Renal cortical epithelial cell (primary cell): ENCODE results near the gene GCK. TPM values are rescaled to one million over a fixed set of nuclear protein-coding genes. Genes with fewer than 3 reads are reported as not detected.
"Not testable (repeated sequence)": the region's sequence is repeated elsewhere in the genome, so short reads cannot be mapped to it uniquely, and the experiment has no call there.

ENCODE experiments used
- DNase-seq: peaks from one replicate; pipeline ENCODE4 v3.0.0-alpha.2; 2011; ENCODE audit warnings: low read depth
- total RNA-seq: library from RNA; depleted of rRNA; stranded (reverse); fragments of >200 nt; gene quantifications from 2 replicates; pipeline ENCODE4 v1.2.3, GENCODE V29; 2014

The GCK gene
- total RNA-seq, 1 donor from 2014 or later: 0.10 TPM

DNA sequence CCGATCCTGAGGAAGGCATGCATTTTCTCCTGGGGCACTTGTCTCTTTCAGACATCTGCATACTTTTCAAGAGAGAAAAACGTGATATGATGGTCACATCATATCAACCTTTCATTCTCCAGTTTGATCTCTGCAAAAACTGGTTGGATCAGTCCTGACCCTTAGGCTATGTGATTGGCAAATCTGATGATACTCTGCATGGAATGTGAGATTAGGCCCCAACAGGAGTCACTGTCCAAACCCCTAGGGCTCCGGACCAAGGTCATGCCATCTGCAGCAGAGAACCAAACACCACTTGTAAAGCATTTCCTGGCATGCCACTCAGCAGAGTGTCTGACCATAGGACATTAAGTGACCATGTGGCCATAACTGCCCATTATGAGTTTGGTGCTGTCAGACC lies 8.6 kb downstream of the GCK start:
- DNase-seq: no peak

DNA sequence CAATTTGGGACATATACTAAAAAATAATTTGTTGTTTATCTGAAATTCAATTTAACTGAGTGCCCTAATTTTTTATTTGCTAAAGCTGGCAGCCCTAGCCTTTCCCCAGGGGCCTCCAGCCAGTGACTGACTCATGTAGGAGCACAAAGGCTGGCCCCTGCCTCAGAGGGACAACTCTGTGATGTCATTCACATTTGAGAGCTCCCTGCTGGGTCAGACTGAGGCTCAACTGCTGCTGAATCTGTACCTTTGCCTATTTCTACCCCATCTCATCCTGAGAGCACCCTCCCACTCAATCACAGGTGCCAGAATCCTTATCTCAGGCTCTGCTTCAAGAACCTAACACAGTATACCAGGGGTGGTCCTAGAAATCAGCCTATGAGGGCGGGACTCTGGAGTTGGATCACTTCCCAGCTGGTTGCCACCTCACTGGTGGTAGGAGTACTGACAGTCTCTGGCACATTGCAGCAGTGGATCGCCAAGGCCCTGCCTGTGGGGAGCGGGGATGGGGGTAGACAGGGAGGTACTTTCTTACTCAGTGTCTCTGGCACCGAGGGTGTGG lies 11.6 kb downstream of the GCK start:
- DNase-seq: peak; percentile 57

DNA sequence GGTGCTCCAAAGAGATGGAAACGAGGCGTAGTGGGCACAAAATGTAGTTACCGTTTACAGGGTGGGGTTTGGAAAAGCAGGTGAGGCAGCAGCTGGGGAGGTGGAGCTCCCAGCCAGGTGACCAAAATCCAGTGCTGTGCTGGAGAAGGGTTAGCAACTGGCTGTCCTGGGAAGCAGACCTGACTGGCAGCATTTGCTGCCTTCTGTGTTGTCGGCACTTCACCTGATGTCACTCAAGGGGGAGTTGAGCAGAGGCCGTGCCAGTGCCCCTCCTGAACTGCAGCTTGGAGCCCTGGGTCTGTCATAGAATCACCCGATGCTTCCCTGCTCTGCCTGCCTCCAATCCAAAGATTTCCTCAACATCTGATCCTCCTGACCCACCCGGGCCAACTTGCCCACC lies 12.8 kb downstream of the GCK start:
- no peak for DNase-seq

DNA sequence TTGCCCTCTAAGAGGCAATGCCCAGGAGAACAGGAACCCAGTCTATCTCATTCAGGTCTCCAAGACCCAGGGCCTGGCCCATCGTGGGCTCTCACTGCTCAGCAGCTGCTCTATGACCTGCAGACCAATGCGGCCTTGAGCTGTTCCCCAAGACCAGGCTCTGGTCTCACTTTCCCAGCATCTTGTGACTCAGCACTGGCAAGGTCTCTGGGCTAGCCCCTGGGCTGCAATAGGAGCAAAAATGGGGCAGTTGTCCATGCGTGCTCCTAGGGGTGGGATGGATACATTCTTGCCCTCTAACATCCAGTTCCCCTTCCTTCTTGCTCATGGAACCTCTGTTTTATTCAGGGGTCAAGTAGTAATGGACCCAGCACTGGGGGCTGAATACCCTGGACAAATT lies 13.5 kb downstream of the GCK start:
- DNase-seq: no peak

DNA sequence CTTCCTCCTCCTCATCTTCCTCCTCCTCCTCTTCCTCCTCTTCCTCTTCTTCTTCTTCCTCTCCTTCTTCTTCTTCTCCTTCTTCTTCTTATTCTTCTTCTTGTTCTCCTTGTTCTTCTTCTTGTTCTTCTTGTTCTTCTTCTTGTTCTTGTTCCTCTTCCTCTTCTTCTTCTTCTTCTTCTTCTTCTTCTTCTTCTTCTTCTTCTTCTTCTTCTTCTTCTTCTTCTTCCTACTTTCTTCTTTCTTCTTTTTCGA lies 14.6 kb downstream of the GCK start:
- DNase-seq: not testable (repeated sequence)

DNA sequence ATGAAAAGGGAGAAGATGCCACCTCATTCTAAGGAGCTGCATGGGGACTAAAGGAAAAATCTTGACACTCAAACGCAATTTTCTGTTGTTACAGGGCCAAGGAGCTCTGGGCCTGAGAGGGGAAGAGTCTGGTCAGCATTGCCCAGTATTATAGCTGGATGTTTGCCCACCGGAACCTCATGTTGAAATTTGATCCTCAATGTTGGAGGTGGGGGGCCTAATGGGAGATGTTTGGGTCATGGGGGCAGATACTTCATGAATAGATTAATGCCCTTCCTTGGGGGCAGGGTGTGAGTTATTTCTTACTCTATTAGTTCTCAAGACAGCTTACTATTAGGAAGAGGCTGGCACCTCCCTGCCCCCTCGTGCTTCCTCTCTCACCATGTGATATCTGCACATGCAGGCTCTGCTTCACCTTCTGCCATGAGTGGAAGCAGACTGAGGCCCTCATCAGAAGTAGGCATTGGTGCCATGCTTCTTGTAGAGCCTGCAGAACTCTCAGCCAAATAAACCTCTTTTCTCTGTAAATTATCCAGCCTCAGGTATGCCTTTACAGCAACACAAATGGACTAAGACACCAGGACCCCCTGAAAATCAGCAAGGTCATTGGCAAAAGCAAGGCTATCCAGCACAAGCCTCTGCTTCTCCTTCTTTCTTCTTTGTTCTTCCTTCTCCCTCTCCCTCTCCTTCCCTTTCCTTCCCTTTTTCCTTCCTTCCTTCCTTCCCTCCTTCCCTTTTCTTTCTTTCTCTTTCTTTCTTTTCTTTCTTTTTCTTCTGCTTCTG lies 15.1 kb downstream of the GCK start:
- no peak for DNase-seq

DNA sequence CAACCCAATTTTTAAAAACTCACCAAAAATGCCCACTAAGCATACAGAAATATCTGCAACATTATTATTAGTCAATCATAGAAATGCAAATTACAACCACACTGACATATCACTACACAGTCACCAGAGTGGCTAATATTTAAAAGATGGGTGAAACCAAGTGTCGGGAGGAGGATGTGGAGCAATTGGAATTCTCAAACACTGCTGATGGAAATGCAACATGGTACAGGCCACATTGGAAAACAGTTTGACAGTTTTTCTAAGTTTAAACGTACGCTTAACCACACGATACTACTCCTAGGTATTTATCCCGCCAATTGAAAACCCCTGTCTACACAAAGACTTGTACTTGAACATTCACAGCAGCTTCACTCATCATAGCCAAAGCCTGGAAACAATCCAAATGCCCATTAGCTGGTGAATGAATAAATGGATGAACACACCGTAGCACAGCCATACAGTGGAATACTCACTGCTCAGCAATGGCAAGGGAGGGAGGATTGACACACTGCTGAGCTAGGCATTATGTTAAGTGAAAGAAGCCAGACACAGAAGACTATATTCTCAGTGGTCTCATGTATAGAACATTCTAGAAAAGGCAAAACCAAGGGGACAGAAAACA lies 16.3 kb downstream of the GCK start:
- DNase-seq: peak; percentile 94

DNA sequence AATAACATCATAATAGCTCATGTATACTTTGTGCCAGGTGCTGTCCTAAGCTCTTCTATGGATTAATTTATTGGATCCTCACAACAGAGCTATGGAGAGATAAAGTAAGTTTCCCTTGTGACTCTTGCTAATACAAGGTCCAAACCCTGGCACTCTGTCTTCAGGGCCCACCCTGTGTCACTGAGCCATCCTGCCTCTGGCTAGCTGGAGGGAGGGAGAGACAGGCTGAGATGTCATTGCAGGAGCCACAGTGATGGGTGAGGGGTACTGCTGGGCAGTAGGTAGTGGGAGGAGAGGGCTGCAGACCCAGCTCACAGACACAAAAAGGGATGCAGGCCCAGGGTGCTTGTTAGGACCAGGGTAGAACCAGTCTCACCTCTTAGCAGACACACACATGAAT lies 16.9 kb downstream of the GCK start:
- DNase-seq: no peak

DNA sequence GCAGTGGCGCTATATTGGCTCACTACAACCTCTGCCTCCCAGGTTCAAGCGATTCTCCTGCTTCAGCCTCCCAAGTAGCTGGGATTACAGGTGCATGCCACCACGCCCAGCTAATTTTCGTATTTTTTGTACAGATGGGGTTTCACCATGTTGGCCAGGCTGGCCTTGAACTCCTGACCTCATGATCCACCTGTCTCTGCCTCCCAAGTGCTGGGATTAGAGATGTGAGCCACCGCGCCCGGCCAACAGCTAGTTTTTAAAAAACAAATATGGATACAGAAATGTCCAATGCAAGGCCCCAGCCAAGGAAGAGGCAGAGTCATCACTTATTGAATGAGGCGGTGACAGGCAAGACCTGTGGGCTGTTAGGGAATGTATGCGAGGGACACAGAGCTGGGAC lies 17.3 kb downstream of the GCK start:
- DNase-seq: not testable (repeated sequence)

DNA sequence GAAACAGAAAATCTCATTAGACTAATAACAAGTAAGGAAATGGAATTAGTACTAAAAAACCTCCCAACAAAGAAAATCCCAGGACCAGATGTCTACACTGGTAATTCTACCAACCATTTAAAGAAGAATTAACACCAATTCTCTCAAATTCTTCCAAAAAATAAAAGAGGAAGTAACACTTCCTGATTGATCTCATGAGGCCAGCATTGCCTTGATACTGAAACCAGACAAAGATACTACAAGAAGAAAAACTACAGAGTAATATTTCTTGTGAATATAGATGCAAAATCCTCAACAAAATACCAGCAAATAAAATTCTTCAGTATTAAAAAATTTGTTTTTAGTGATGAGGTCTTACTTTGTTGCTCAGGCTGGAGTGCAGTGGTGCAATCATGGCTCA lies 21.3 kb downstream of the GCK start:
- DNase-seq: no peak

DNA sequence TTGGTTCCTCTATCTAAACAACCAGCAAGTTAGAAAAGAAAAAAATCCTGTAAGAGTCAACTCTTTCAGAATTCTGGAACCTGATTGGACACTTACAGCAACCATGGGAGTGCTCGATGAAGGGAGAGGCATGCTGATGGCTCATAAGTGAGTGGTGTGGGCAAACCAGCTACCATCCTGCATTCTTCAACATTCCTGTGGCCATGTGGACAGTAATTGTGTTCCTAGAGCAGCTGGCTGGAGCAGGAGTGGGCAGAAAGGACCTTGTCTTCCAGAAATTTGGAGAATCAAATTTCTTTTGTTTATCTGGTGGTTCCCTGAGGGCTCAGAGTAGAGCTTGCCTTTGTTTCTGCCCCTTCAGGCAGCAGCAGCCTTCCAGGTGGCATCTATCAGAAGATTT lies 25.6 kb downstream of the GCK start:
- DNase-seq: peak; percentile 96

DNA sequence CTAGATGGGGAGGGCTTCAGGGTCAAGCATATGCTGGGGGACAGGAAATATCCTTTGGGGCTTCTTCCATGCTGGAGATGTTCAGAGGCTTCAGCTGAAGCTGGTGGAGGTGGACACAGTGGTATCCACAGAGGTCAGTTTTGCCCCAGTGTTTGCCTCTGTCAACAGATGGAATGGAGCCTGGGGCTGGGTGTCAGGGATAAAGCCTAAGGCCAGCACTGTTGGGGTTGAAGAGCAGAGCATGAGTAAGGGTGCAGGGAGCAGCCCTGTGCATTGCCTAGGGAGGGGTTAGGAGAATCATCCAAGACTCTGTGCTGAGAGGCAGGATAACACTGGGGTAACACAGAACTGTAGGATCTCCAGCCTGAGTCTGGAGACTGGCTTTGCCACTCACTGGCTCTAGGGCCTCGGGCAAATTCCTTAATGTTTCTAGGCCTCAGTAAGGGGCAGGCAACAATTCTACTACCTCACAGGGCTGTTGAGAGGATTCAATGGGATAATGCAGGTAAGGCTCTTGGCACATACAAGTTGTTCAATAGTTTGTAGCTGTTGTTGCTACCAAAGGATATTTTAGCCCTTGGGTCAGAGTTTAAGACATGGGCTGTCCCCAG lies 26.3 kb downstream of the GCK start:
- DNase-seq: peak; percentile 11

DNA sequence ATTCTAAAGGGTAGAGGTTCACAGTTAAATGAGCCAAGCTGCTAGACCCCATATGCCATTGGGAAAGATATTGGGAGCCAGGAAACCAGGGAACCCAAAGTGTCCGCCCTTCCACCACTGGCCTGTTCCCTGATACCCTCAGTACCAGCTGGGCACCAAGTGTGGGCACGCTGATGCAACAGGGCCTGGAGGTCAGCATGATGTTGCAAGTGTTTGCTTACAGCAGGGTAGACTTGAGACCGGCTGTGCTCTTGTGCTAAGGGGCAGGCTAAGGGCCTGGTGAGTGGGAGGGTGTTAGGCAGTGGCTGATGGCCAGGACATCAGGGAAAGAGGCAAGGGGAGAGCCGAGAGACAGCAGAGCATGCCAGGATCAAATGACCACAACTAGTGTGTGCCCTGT lies 27.1 kb downstream of the GCK start:
- peak; percentile 70 for DNase-seq

DNA sequence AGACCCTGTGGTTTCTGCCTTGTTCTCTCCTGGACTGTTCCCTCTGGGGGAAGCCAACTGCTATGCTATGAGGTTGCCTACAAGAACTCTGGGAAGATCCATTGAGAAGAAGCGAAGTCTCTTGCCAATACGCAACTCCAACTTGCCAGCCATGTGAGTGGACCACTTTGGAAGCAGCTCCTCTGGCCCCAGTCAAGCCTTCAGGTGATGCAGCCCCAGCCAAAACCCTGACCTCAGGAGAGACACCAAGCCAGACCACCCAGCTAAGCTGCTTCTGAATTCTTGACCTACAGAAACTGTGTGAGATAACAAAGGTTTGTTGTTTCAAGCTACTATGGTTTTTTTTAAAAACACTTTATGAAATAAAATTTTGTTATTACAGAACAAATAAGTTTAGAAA lies 27.9 kb downstream of the GCK start:
- no peak for DNase-seq

DNA sequence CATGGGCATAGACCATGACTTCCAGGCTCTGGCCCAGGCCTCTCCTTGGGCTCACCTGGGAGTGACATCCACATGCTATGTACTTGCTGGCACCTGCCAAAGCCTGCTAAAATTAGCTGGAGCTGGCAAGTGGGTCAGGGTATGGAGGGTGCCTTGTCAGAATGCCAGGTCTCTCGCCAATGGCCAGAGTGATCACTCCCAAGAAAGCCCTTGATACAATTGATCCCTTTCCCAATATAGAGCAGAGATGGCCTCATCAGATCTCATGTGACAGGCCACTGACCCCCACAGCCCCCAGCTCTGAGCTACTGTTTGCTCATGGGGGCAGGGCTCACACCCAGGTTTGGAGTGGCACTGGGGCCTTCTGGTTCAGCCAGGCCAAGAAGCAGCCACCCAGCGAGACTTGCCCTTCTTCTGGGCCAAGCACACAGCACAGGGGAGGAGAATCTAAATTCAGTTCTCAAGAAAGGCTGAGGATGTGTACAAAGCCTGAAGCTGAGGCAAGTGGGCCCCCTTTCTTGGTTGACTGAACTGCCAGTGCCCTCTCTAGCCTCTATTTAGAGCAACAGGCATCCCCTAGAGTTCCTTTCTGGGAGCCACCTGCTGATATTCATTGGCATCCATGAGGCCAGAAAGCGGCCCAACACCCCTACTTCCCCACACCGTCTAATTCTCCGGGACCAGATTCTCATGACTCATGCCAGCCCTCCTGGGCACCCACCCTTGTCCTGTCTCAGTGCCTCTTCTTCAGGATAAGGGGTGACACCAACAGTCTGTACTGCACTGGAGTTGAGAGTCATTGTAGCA lies 29.2 kb downstream of the GCK start:
- DNase-seq: no peak

DNA sequence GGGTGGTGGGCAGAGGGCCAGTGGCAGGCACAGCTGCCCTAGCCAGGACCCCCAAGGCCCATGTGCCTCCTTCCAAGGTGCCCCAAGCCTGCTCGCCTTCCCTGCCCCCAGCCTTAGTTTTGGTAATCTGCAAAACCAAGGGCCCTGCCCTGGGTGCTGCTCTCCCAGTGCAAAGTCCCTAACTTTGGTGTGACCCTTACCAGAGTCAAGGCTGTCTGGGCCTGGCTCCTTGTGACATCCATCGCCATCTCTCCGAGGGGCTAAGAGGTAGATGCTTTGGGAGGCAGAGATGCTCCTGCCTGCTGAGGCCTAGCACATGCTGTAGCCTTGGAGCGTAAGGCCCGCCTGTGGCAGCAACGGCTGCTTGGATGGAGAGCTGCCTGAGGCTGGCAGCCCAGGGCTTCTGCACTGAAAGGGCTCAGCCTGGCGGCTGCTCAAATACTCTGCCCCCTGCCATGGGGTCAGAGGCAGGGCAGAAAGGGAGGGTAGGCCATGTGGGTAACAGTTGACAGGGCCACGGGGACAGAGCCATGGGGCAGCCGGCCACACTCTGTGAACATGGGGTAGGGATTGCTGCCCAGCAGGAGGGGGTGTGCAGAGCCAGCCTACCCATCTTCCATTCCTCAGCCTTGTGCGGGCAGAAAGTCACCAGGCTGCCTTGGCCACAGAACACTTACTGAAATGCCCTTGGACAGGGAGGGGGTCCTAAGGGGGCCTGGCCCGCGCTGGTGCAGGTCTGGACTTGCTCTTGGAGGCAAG lies 30.2 kb downstream of the GCK start:
- DNase-seq: no peak

DNA sequence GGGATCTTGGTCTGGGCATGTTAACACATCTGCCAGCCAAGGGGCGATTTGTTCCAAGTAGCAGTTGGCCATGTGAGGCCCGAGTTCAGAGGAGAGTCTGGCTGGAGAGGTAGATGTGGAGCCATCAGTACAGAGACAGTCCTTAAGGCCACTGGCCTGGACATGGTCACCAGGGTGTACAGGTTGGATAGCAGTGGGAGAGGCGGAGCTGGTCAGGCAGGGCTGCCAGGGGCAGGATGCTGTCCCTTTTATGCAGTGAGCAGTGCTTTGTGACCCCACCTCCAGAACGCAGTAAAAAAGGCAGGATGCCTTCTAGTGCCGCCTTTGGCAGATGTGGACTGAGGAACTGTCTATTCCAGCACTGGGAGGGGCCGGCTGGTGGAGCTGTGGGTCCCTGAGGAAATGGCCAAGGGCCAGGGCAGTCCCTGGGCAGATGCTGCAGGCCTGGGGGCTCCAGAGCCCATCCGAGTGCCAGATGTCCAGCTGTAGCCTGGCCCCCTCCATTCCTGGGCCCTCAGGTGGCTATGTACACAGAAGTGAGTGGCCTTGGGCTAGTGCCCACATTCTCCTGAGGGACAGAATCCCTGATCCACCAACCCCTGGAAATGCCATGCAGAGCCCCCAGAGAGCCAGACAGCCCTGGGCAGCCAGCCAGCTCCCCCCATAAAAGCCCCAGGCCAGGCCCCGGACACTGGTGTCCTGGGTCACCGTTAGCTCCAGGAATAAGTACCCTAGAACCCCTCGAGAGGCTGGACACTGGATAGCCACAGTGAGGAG lies 31.0 kb downstream of the GCK start:
- DNase-seq: no peak

DNA sequence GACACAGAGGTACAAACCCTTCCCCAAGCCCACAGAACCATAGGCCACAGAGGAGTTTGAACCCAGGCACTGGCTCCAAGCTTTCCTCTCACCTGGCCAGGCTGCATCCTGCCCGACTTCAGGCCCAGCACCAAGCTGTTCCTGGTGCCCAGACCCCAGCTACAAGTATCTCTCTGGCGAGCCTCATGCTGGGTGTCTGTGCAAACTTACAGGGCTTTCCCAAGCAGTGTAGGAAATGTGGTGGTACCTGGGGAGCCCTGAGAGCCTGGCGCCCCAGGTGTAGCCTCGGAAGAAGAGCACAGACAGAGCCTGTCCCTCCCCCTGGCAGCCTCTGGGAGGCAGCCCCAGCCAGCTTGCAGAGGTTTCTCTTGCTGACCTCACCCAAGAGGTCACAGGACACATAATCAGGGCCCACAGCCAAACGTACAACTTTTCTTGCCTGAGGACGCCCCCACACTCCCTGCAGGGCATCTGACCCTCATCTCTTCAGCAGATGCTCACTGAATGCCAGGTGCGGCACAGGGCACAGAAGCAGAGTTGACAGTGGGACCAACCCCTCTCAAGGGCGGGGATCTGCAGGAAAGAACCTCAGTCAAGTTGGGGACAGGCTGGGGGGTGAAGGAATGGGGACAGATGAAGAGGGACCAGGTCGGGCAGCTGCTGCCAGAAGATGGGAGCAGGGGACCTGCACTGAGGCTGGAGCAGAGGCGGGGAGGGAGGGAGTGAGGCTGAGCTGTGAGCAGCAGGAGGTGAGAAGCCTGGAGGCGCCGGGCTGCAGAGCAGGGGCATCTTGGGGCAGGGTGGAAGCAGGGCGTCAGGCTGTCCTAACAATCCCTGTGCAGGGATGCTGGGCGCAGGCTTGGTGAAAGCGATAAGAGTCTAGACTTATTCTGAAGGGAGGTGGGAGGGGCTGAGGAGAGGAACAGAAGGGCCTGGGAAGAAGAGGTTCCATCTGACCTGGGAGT lies 31.8 kb downstream of the GCK start:
- no peak for DNase-seq

DNA sequence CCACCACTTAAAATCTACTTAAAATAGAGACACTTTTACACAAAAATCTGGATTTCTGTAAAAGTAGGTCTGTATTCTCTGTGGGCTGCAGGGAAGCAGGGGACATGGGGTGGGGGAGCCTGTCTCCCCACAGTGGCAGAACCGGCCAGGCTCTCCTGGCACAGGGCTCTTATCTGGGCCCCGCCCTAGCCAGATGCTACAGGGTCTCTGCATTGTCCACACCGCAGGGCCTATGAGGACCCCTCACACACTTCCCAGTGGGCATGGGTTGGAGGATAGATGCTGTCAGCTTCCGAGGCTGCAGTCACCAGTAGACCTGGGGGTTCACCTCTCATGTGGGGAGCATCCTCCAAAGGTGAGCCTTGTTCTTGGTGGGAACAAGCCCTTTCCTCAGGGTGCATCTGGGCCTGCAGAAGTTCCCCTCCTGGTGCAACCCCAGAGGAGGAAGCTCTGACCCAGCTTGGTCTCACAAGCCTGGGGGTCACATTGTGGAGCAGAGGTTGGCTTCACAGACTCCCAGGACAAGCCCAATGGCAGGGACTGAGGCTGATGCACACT lies 32.7 kb downstream of the GCK start:
- DNase-seq: no peak
